GM21737 (cell line): ENCODE measurements around the gene NACC2.
"Not testable (repeated sequence)": the region's sequence is repeated elsewhere in the genome, so short reads cannot be mapped to it uniquely, and the experiment has no call there.

Experiments used
- ATAC-seq: cut with Tn5 transposase; IDR thresholded peaks from one replicate; pipeline ENCODE4 v1.9.1; 2021; ENCODE audit warnings: mild to moderate bottlenecking, moderate library complexity; ENCODE audit not compliant: unreplicated experiment

NACC2 gene

GRCh38 chr9:135968083-135968476 is 127.0 kb downstream of the NACC2 start:
- ATAC-seq = no peak

GRCh38 chr9:135966916-135967260 is 128.2 kb downstream of the NACC2 start:
- not testable (repeated sequence) for ATAC-seq

GRCh38 chr9:135965124-135965756 is 129.8 kb downstream of the NACC2 start:
- ATAC-seq = no peak

GRCh38 chr9:135963938-135964337 is 131.2 kb downstream of the NACC2 start:
- ATAC-seq = no peak

GRCh38 chr9:135963338-135963737 is 131.8 kb downstream of the NACC2 start:
- ATAC-seq = no peak

- ATAC-seq = no peak
Observed at GRCh38 chr9:135962696-135963307, 132.3 kb downstream of the NACC2 start.

- no peak for ATAC-seq
Observed at GRCh38 chr9:135961811-135962695, 133.0 kb downstream of the NACC2 start.

- ATAC-seq = peak; percentile 85
Observed at GRCh38 chr9:135961277-135961715, 133.8 kb downstream of the NACC2 start, which contains the start of gene UBAC1. Gene UBAC1 (minus strand): TSS chr9:135961373. CDS start chr9:135961162, 211 bp downstream.

- peak; percentile 10 for ATAC-seq
Observed at GRCh38 chr9:135960411-135961276, 134.4 kb downstream of the NACC2 start.

- no peak for ATAC-seq
Observed at GRCh38 chr9:135959814-135960213, 135.3 kb downstream of the NACC2 start.

GRCh38 chr9:135958485-135958884 is 136.6 kb downstream of the NACC2 start:
- no peak for ATAC-seq

- no peak for ATAC-seq
Observed at GRCh38 chr9:135957431-135957830, 137.7 kb downstream of the NACC2 start.

- no peak for ATAC-seq
Observed at GRCh38 chr9:135956802-135957174, 138.3 kb downstream of the NACC2 start.
